H1 (cell line): ENCODE measurements around the gene FARS2. TPM values are rescaled to one million over a fixed set of nuclear protein-coding genes. Genes with fewer than 3 reads are reported as not detected.

Experiments used
- CTCF ChIA-PET: fragments of 300-600 bp; sonication (Branson Sonifier 250); formaldehyde crosslinking; loops from one replicate; lab custom pipeline; 2021; ENCODE audit not compliant: partially characterized antibody; lab: Charles Lee
- POLR2A ChIA-PET: fragments of 300-600 bp; sonication (Branson Sonifier 250); formaldehyde crosslinking; loops from one replicate; lab custom pipeline; 2021; ENCODE audit warnings: inconsistent platforms; ENCODE audit not compliant: partially characterized antibody; lab: Charles Lee
- DNase-seq, 2 experiments: peaks; one replicate each; pipeline versions ENCODE4 v3.0.0 to v3.0.0-alpha.2; 2010 to 2022; ENCODE audit warnings: low spot score in 2 of 2, low read depth in 1 of 2, mixed read lengths in 1 of 2
- FAIRE-seq: peaks from 2 replicates; lab custom pipeline; 2011; peaks lifted over from hg19 to GRCh38; lab: Jason Lieb, UNC
- H2AFZ ChIP-seq: 2 replicates; pipeline ENCODE4 v1.8.1; 2012; ENCODE audit warnings: low read length, inconsistent platforms
- H2AK5ac ChIP-seq: 2 replicates; pipeline ENCODE4 v1.6.1; 2013; ENCODE audit warnings: low read depth, low read length
- H2BK120ac ChIP-seq: replicated peaks from 2 replicates; pipeline ENCODE3; 2013; ENCODE audit warnings: low read depth, low read length, inconsistent platforms
- H2BK12ac ChIP-seq: 2 replicates; pipeline ENCODE4 v1.6.1; 2013; ENCODE audit warnings: low read depth, low read length
- H2BK15ac ChIP-seq: 2 replicates; pipeline ENCODE4 v1.6.1; 2013; ENCODE audit warnings: low read length
- H2BK20ac ChIP-seq: 2 replicates; pipeline ENCODE4 v1.6.1; 2013; ENCODE audit warnings: low read length
- H2BK5ac ChIP-seq: 2 replicates; pipeline ENCODE4 v1.6.1; 2013; ENCODE audit warnings: low read depth, low read length
- H3K14ac ChIP-seq: 2 replicates; pipeline ENCODE4 v1.6.1; 2013; ENCODE audit warnings: inconsistent platforms; ENCODE audit not compliant: insufficient read length
- H3K18ac ChIP-seq: 2 replicates; pipeline ENCODE4 v1.6.1; 2013; ENCODE audit warnings: low read length; ENCODE audit errors: extremely low read depth
- H3K23ac ChIP-seq: 2 replicates; pipeline ENCODE4 v1.6.1; 2013; ENCODE audit warnings: inconsistent platforms; ENCODE audit not compliant: insufficient read length
- H3K23me2 ChIP-seq: 2 replicates; pipeline ENCODE4 v1.6.1; 2013; ENCODE audit warnings: low read depth, low read length
- H3K27ac ChIP-seq: 2 replicates; pipeline ENCODE4 v1.6.1; 2011; ENCODE audit warnings: low read depth, low read length, inconsistent platforms
- H3K27me3 ChIP-seq, 4 experiments: replicated peaks in 1 of 4; 1 replicate in 1 of 4; 2 replicates in 3 of 4; pipeline versions ENCODE4 v1.6.1 to v1.8.1; 2011 to 2013; ENCODE audit warnings: low read length in 3 of 4, mild to moderate bottlenecking in 3 of 4, inconsistent platforms in 2 of 4, mixed read lengths in 2 of 4, moderate library complexity in 1 of 4; ENCODE audit not compliant: control insufficient read depth in 3 of 4, insufficient read depth in 3 of 4; ENCODE audit errors: extremely low read depth in 1 of 4
- H3K36me3 ChIP-seq, 4 experiments: 2 replicates each; pipeline versions ENCODE4 v1.6.1 to v1.8.1; 2011 to 2013; ENCODE audit warnings: mild to moderate bottlenecking in 4 of 4, low read length in 3 of 4, moderate library complexity in 2 of 4, control low read depth in 1 of 4, inconsistent platforms in 1 of 4; ENCODE audit not compliant: insufficient read depth in 4 of 4, control insufficient read depth in 2 of 4
- H3K4ac ChIP-seq: replicated peaks from 2 replicates; pipeline ENCODE3; 2013; ENCODE audit warnings: low read length, low read depth, mixed read lengths, inconsistent platforms; ENCODE audit not compliant: insufficient read length
- H3K4me1 ChIP-seq, 4 experiments: replicated peaks in 1 of 4; 1 replicate in 1 of 4; 2 replicates in 3 of 4; pipeline versions ENCODE4 v1.6.1 to v1.8.1; 2011 to 2013; ENCODE audit warnings: low read length in 3 of 4, inconsistent platforms in 2 of 4, mixed read lengths in 1 of 4; ENCODE audit not compliant: insufficient read depth in 4 of 4, control insufficient read depth in 3 of 4
- H3K4me2 ChIP-seq, 2 experiments: 2 replicates each; pipeline versions ENCODE4 v1.6.1 to v1.8.1; 2011 to 2013; ENCODE audit warnings: low read depth in 2 of 2, low read length in 2 of 2, control low read depth in 1 of 2, inconsistent platforms in 1 of 2, mild to moderate bottlenecking in 1 of 2; ENCODE audit not compliant: insufficient read depth in 1 of 2
- H3K4me3 ChIP-seq, 4 experiments: fragments of 200-600, 300-600 bp in 1 of 4; sonication (generic), shearing (Covaris generic), sonication (Bioruptor Twin) in 1 of 4; 2 replicates each; pipeline versions ENCODE4 v1.5.1 to v1.8.1; 2011 to 2016; ENCODE audit warnings: low read length in 4 of 4, low read depth in 3 of 4, control low read depth in 2 of 4, inconsistent platforms in 2 of 4, mild to moderate bottlenecking in 2 of 4, mixed read lengths in 1 of 4, moderate library complexity in 1 of 4; ENCODE audit not compliant: insufficient read depth in 2 of 4; ENCODE audit errors: extremely low read depth in 1 of 4
- H3K56ac ChIP-seq: replicated peaks from 2 replicates; pipeline ENCODE3; 2013; ENCODE audit warnings: low read depth, mild to moderate bottlenecking, mixed read lengths, low read length, inconsistent platforms; ENCODE audit not compliant: insufficient read length
- H3K79me1 ChIP-seq: 2 replicates; pipeline ENCODE4 v1.6.1; 2013; ENCODE audit warnings: low read depth, low read length, control low read depth
- H3K79me2 ChIP-seq, 2 experiments: 2 replicates each; pipeline versions ENCODE4 v1.6.1 to v1.8.1; 2012 to 2013; ENCODE audit warnings: low read length in 2 of 2, mild to moderate bottlenecking in 2 of 2, inconsistent platforms in 1 of 2; ENCODE audit not compliant: insufficient read depth in 2 of 2, control insufficient read depth in 1 of 2
- H3K9ac ChIP-seq, 4 experiments: replicated peaks in 1 of 4; 1 replicate in 1 of 4; 2 replicates in 3 of 4; pipeline versions ENCODE4 v1.6.1 to v1.8.1; 2011 to 2013; ENCODE audit warnings: low read depth in 3 of 4, low read length in 3 of 4, control low read depth in 2 of 4, mild to moderate bottlenecking in 2 of 4, moderate library complexity in 2 of 4, inconsistent platforms in 1 of 4; ENCODE audit errors: extremely low read depth in 1 of 4
- H3K9me3 ChIP-seq, 2 experiments: 2 replicates each; pipeline versions ENCODE4 v1.6.1 to v1.8.1; 2012 to 2013; ENCODE audit warnings: mild to moderate bottlenecking in 2 of 2, moderate library complexity in 2 of 2, control low read depth in 1 of 2, inconsistent platforms in 1 of 2, low read depth in 1 of 2, low read length in 1 of 2, mixed read lengths in 1 of 2; ENCODE audit not compliant: insufficient read depth in 2 of 2
- H4K20me1 ChIP-seq, 2 experiments: replicated peaks in 1 of 2; 2 replicates each; pipeline versions ENCODE3 to v1.8.1; 2011 to 2013; ENCODE audit warnings: inconsistent platforms in 2 of 2, low read length in 2 of 2, mild to moderate bottlenecking in 1 of 2; ENCODE audit not compliant: insufficient read depth in 2 of 2, control insufficient read depth in 1 of 2
- H4K5ac ChIP-seq: 2 replicates; pipeline ENCODE4 v1.6.1; 2013; ENCODE audit warnings: low read length, low read depth, mixed read lengths, inconsistent platforms; ENCODE audit not compliant: insufficient read length
- H4K8ac ChIP-seq: 2 replicates; pipeline ENCODE4 v1.8.0; 2013; ENCODE audit warnings: mild to moderate bottlenecking, moderate library complexity, low read length, inconsistent platforms; ENCODE audit not compliant: insufficient read depth; ENCODE audit errors: extremely low read depth
- H4K91ac ChIP-seq: replicated peaks from 2 replicates; pipeline ENCODE3; 2013; ENCODE audit warnings: low read length, mixed read lengths, inconsistent platforms; ENCODE audit not compliant: insufficient read length
- CEBPB ChIP-seq: IDR thresholded peaks from 2 replicates; pipeline ENCODE4 v1.6.1; 2012; ENCODE audit warnings: low read depth, low read length
- PHF8 ChIP-seq: fragments of 200-600 bp; sonication (generic); conservative IDR thresholded peaks from 2 replicates; pipeline ENCODE4 v1.7.1; 2012; ENCODE audit warnings: low read depth, mild to moderate bottlenecking, inconsistent platforms, low read length, moderate library complexity
- RNF2 ChIP-seq: fragments of 200-900, 300-1000 bp; sonication (generic); IDR thresholded peaks from 2 replicates; pipeline ENCODE4 v1.7.1; 2016; ENCODE audit warnings: borderline replicate concordance, low read depth, mild to moderate bottlenecking, antibody characterized with exemption, low read length; ENCODE audit not compliant: poor library complexity, severe bottlenecking; ENCODE audit errors: missing control alignments
- TAF1 ChIP-seq: IDR thresholded peaks from 2 replicates; pipeline ENCODE4 v1.6.1; 2011; ENCODE audit warnings: mild to moderate bottlenecking, low read depth, low read length
- WGBS, 2 experiments: shearing (Covaris generic) in 1 of 2; methylation state at CpG; one replicate each; pipeline versions ENCODE4 v1.1.6 to v1.1.7; 2013 to 2015; ENCODE audit warnings: low lambda C conversion rate in 2 of 2, mixed read lengths in 2 of 2, inconsistent platforms in 1 of 2, low coverage in 1 of 2, missing lambda C conversion rate in 1 of 2; ENCODE audit not compliant: insufficient replicate concordance in 2 of 2, insufficient coverage in 1 of 2, insufficient read length in 1 of 2; ENCODE audit errors: extremely low coverage in 1 of 2, missing lambda C conversion rate in 1 of 2; 5-methylcytosine and 5-hydroxymethylcytosine counted together
- polyA plus RNA-seq, 7 experiments: library from polyadenylated mRNA; depleted of rRNA in 3 of 7; stranded (reverse) in 5 of 7; unstranded in 2 of 7; fragments of >200 nt in 5 of 7; fragments of 200-250 nt in 2 of 7; gene quantifications; 1 replicate in 5 of 7; 2 replicates in 1 of 7; 4 replicates in 1 of 7; pipeline versions ENCODE4 v1.2.1 to v1.2.3, GENCODE V29; 2011 to 2013; ENCODE audit warnings: missing spikeins in 2 of 7, mixed read lengths in 2 of 7
- total RNA-seq: library from RNA; stranded (reverse); fragmentation: NEBNext Ultra II Directional; extraction: Animal tissue kit (Norgen Biotek cat#: 25700); gene quantifications from 2 replicates; pipeline ENCODE4 v1.2.1, GENCODE V29; 2021

FARS2 gene
- total and polyA plus RNA-seq, 2 of the 8 experiments (the other 6 are each of a cell fraction or from before 2014, with no cell fraction given): 11.7 to 14.4 TPM

- H2BK12ac ChIP-seq: no peak overlapping the region
- no peak overlapping the region for H2AFZ ChIP-seq
- no peaks in the 10 kb centered on the region for H3K36me3 ChIP-seq
- no peak overlapping the region for H3K27ac ChIP-seq
- no peaks in the 10 kb centered on the region for H3K27me3 ChIP-seq
- 81% methylated on average over 6 of the region's 6 CpGs; no CpG with 5 or more reads in 1 of the 2 experiments for WGBS, 2 experiments
- H2BK20ac ChIP-seq: no peak overlapping the region
- H2BK5ac ChIP-seq: no peak overlapping the region
- H3K4me3 ChIP-seq: no peak overlapping the region
- no peaks in the 10 kb centered on the region for H3K79me1 ChIP-seq
- H3K4ac ChIP-seq: no peak overlapping the region
- H3K4me2 ChIP-seq: no peak overlapping the region
- no peak for FAIRE-seq
- CTCF ChIA-PET: interaction anchor here (0.5 kb wide), 1 partner anchor 1280 kb away, joined by 3 read pairs; no protein-coding TSS in a partner anchor
- no peak overlapping the region for H3K14ac ChIP-seq
- POLR2A ChIA-PET: no interaction called here
- no peak overlapping the region for H2BK15ac ChIP-seq
- H2BK120ac ChIP-seq: no peak overlapping the region
- TF ChIP-seq TAF1 (no peak), RNF2 (no peak), CEBPB (peak; percentile 82), PHF8 (no peak)
- peaks cover 0 to 3% of the 10 kb centered on the region in 2 experiments; a peak in 1 of 4 replicates for H3K9me3 ChIP-seq
- H3K23ac ChIP-seq: no peak overlapping the region
- H3K4me1 ChIP-seq: no peaks in the 10 kb centered on the region
- no peak overlapping the region for H2AK5ac ChIP-seq
- no peak overlapping the region for H4K91ac ChIP-seq
- no peak overlapping the region for H4K5ac ChIP-seq
- no peak overlapping the region for H3K56ac ChIP-seq
- H4K8ac ChIP-seq: no peak overlapping the region
- H4K20me1 ChIP-seq: no peaks in the 10 kb centered on the region
- H3K18ac ChIP-seq: no peak overlapping the region
- H3K9ac ChIP-seq: no peak overlapping the region
- DNase-seq: no peak
- H3K79me2 ChIP-seq: no peaks in the 10 kb centered on the region
- no peaks in the 10 kb centered on the region for H3K23me2 ChIP-seq
These were observed 557.6 kb downstream of the FARS2 start for GRCh38 chr6:5818959-5819358.
